Thyroid gland (tissue), 4 donors: ENCODE data around the gene PHF21B. TPM values are rescaled to one million over a fixed set of nuclear protein-coding genes. Genes with fewer than 3 reads are reported as not detected.

Experiments
- DNase-seq, 2 donors: peaks; one replicate each; pipeline ENCODE4 v3.0.0-alpha.2; 2019
- H3K27ac ChIP-seq, 3 donors: fragments of 200-600 bp; sonication (generic); 1 replicate in 2 of 3; 2 replicates in 1 of 3; pipeline ENCODE4 v1.5.1; 2016 to 2019; ENCODE audit warnings: mild to moderate bottlenecking in 1 of 3, moderate library complexity in 1 of 3
- H3K27me3 ChIP-seq: fragments of 200-600 bp; sonication (generic); one replicate; pipeline ENCODE4 v1.5.1; 2019
- H3K36me3 ChIP-seq, 2 donors: fragments of 200-600 bp; sonication (generic); one replicate each; pipeline ENCODE4 v1.5.1; 2016 to 2019
- H3K4me1 ChIP-seq, 2 donors: fragments of 200-600 bp; sonication (generic); one replicate each; pipeline ENCODE4 v1.5.1; 2017 to 2019
- H3K4me3 ChIP-seq, 3 donors: fragments of 200-600 bp; sonication (generic); replicated peaks in 1 of 3; 1 replicate in 2 of 3; 2 replicates in 1 of 3; pipeline ENCODE4 v1.5.1; 2016; ENCODE audit warnings: mild to moderate bottlenecking in 1 of 3
- H3K9me3 ChIP-seq: fragments of 200-600 bp; sonication (generic); one replicate; pipeline ENCODE4 v1.5.1; 2017
- POLR2A ChIP-seq, 2 donors: fragments of 450-650 bp; IDR thresholded peaks; one replicate each; pipeline ENCODE4 v1.6.1; 2017; ENCODE audit warnings: antibody characterized with exemption in 2 of 2, mild to moderate bottlenecking in 2 of 2, moderate library complexity in 1 of 2
- WGBS, 2 donors: methylation state at CpG; one replicate each; pipeline ENCODE4 v1.1.5; 2017; 5-methylcytosine and 5-hydroxymethylcytosine counted together
- intact Hi-C: fragments of 100-400 bp; cut with DNase I; formaldehyde crosslinking; loops from one replicate; pipeline ENCODE4 v1.15.1; 2023
- total RNA-seq, 4 donors: library from RNA; depleted of rRNA; stranded (reverse); fragments of >200 nt; gene quantifications; one replicate each; pipeline ENCODE4 v1.2.3, GENCODE V29; 2016
- TF ChIP-seq, protein P1 (sequence below), 6 experiments: fragments of 200-600 bp in 3 of 6; fragments of 450-650 bp in 3 of 6; sonication (generic) in 3 of 6; IDR thresholded peaks; one replicate each; pipeline ENCODE4 v1.5.1; 2016 to 2019; ENCODE audit warnings: antibody characterized with exemption in 6 of 6, mild to moderate bottlenecking in 2 of 6, inconsistent platforms in 1 of 6, moderate library complexity in 1 of 6

PHF21B gene
- total RNA-seq, 4 donors from 2014 or later = 0.33 to 8.9 (median 2.2) TPM

GRCh38 chr22:45008751-45009605 is 827 bp downstream of the PHF21B start:
- Histone ChIP-seq H3K4me1 (peaks cover 15 to 27% of the 10 kb centered on the region in 2 donors), H3K4me3 (peak overlapping the region in 2 of 3 donors; percentile 10 to 55), H3K27ac (peak overlapping the region in 1 of 3 donors; percentile 24), H3K27me3 (no peaks in the 10 kb centered on the region), H3K9me3 (no peaks in the 10 kb centered on the region), H3K36me3 (no peaks in the 10 kb centered on the region)
- TF ChIP-seq, protein P1, sequence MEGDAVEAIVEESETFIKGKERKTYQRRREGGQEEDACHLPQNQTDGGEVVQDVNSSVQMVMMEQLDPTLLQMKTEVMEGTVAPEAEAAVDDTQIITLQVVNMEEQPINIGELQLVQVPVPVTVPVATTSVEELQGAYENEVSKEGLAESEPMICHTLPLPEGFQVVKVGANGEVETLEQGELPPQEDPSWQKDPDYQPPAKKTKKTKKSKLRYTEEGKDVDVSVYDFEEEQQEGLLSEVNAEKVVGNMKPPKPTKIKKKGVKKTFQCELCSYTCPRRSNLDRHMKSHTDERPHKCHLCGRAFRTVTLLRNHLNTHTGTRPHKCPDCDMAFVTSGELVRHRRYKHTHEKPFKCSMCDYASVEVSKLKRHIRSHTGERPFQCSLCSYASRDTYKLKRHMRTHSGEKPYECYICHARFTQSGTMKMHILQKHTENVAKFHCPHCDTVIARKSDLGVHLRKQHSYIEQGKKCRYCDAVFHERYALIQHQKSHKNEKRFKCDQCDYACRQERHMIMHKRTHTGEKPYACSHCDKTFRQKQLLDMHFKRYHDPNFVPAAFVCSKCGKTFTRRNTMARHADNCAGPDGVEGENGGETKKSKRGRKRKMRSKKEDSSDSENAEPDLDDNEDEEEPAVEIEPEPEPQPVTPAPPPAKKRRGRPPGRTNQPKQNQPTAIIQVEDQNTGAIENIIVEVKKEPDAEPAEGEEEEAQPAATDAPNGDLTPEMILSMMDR (IDR thresholded peaks at IDR 0.05) = no peak
- TF ChIP-seq POLR2A (IDR thresholded peaks at IDR 0.05) = no peak
- WGBS, 2 donors = 0 to 2% methylated on average over 9 to 19 of the region's 90 CpGs
- intact Hi-C loops = no loop called here
- DNase-seq = peak; percentile 20 to 23

DNA sequence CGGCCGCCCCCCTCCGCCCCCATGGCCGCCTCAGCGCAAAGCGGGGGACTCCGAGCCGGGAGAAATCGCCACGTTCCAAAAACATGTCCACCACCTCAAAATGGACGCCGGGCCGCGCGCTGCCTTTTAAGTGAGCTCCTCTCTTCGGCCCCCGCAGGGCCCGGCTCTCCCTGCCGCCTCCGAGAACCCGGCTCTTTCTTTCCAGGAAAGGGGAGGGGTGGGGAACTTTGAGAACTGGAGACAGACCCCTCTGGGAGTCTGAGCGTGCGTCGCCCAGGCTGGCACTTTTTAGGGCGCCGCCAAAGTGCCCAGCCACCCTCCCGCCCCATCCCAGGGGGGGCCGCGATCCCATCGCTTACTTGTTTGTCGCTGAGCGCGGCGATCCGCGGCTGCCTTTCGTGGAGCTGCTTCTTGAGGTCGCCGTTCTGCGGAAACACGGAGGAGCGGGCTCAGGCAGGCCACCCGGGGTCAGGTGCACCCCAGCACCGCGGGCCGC is 1.6 kb downstream of the PHF21B start:
- DNase-seq = peak; percentile 36 to 40
- H3K27me3 ChIP-seq = no peaks in the 10 kb centered on the region
- 0% methylated on average over 3 to 14 of the region's 46 CpGs for WGBS, 2 donors

DNA sequence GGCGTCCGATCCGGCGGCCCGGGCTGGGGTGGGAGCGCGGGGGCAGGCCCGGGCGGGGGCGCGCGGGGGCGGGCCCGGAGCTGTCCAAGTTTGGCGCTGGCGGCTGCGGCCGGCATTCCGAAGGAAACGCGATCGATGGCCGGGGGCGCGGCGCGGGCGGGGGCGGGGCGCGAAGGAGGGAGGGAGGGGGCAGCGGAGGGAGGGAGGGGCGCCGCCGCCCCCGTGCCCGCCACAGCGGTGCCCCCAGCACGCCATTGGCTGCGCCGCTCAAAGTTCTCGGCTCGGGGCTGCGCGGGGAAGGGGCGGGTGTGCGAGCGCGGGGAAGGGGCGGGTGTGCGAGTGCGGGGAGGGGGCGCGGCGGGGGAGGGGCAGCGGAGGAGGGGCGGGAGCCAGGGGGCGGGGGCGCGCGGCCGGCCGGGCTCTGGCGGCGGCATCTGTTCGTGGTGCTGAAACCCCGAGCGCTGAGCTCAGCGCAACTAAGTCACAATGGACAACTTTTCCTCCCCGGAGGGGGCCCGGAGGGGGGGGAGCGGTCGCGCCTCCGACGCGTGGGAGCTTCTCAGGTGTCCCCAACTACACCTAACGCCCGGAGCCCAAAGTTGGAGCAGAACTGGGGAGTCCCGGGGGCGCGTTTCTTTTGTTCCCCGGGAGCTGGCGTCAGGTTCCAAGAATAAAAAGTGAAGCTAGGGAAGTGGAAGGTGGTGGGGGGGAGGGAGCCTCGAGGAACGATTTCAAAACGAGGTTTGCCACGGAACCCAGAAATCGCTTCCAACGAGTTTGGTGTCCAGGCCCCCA is 2.2 kb downstream of the PHF21B start:
- H3K4me1 ChIP-seq = peaks cover 15 to 27% of the 10 kb centered on the region in 2 donors
- peak overlapping the region; percentile 33 to 82 (median 74) for H3K27ac ChIP-seq
- H3K9me3 ChIP-seq = no peaks in the 10 kb centered on the region
- DNase-seq = peak; percentile 62 to 66
- no peaks in the 10 kb centered on the region for H3K36me3 ChIP-seq
- intact Hi-C loops = no loop called here
- H3K4me3 ChIP-seq = peak overlapping the region; percentile 16 to 69 (median 55)
- 0 to 1% methylated on average over 4 to 14 of the region's 90 CpGs for WGBS, 2 donors
- no peak for TF ChIP-seq POLR2A (IDR thresholded peaks at IDR 0.05)
- TF ChIP-seq, protein P1 (IDR thresholded peaks at IDR 0.05) = no peak
- H3K27me3 ChIP-seq = no peaks in the 10 kb centered on the region

More for the DNA sequence above, 1.6 kb downstream of the PHF21B start:
- Histone ChIP-seq H3K36me3 (no peaks in the 10 kb centered on the region), H3K4me1 (peaks cover 15 to 27% of the 10 kb centered on the region in 2 donors), H3K4me3 (peak overlapping the region in 2 of 3 donors; percentile 18 to 55), H3K9me3 (no peaks in the 10 kb centered on the region), H3K27ac (peak overlapping the region; percentile 33 to 71 (median 68))
- TF ChIP-seq POLR2A (IDR thresholded peaks at IDR 0.05) = no peak
- TF ChIP-seq, protein P1 (IDR thresholded peaks at IDR 0.05) = no peak
- intact Hi-C loops = no loop called here

GRCh38 chr22:45006964-45007390 is 2.8 kb downstream of the PHF21B start:
- peaks cover 15 to 27% of the 10 kb centered on the region in 2 donors for H3K4me1 ChIP-seq
- no peaks in the 10 kb centered on the region for H3K27me3 ChIP-seq
- H3K4me3 ChIP-seq = peak overlapping the region; percentile 16 to 69 (median 55)
- TF ChIP-seq POLR2A (IDR thresholded peaks at IDR 0.05) = no peak
- TF ChIP-seq, protein P1 (IDR thresholded peaks at IDR 0.05) = no peak
- H3K9me3 ChIP-seq = no peaks in the 10 kb centered on the region
- peak; percentile 75 to 76 for DNase-seq
- intact Hi-C loops = no loop called here
- peak overlapping the region; percentile 14 to 82 (median 74) for H3K27ac ChIP-seq
- no peaks in the 10 kb centered on the region for H3K36me3 ChIP-seq
- 0% methylated on average over 2 to 43 of the region's 44 CpGs for WGBS, 2 donors
